22Rv1 (cell line): ENCODE data around the gene APBB3.
A peak's percentile ranks its signal among the peaks of the same experiment; 100 is the strongest.

Experiments
- H3K27ac ChIP-seq: fragments of 450-650 bp; 2 replicates; pipeline ENCODE4 v1.5.1; 2017
- ZFX ChIP-seq: fragments of 450-650 bp; IDR thresholded peaks from 2 replicates; pipeline ENCODE4 v1.6.1; 2017; ENCODE audit warnings: antibody characterized with exemption, borderline replicate concordance
- TF ChIP-seq, protein P1 (sequence below): fragments of 450-650 bp; IDR thresholded peaks from 2 replicates; pipeline ENCODE4 v1.5.1; 2017; ENCODE audit warnings: mild to moderate bottlenecking

APBB3 gene

GRCh38 chr5:140553657-140554056, 10.7 kb downstream of the APBB3 start:
- H3K27ac ChIP-seq: peak overlapping the region; percentile 42; the same call in 1 of the 2 replicates
- TF ChIP-seq, protein P1, sequence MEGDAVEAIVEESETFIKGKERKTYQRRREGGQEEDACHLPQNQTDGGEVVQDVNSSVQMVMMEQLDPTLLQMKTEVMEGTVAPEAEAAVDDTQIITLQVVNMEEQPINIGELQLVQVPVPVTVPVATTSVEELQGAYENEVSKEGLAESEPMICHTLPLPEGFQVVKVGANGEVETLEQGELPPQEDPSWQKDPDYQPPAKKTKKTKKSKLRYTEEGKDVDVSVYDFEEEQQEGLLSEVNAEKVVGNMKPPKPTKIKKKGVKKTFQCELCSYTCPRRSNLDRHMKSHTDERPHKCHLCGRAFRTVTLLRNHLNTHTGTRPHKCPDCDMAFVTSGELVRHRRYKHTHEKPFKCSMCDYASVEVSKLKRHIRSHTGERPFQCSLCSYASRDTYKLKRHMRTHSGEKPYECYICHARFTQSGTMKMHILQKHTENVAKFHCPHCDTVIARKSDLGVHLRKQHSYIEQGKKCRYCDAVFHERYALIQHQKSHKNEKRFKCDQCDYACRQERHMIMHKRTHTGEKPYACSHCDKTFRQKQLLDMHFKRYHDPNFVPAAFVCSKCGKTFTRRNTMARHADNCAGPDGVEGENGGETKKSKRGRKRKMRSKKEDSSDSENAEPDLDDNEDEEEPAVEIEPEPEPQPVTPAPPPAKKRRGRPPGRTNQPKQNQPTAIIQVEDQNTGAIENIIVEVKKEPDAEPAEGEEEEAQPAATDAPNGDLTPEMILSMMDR: no peak
- TF ChIP-seq ZFX: no peak

DNA sequence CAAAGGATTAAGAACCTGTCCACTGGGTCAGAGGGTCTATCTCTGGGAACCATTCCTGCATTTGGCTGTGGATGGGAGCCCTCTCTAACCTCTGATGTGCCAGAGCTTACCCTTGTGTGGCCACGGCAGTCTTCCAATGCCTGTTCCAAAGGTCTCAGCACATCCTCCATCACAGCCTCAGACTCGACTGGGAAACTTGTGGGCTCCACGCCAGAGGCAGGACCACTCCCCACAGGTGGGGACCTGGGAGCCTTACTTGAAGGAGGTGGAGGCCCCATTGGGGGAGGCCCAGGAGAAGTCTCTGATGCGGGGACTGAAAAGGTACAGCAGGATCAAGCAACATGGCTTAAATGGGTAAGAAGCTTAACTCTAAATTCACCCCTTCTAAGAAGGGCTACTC, 12.5 kb downstream of the APBB3 start:
- TF ChIP-seq ZFX: no peak
- TF ChIP-seq, protein P1: no peak
- peak overlapping the region; percentile 89; the same call in 1 of the 2 replicates for H3K27ac ChIP-seq

- no peak for TF ChIP-seq ZFX
- TF ChIP-seq, protein P1: no peak
- H3K27ac ChIP-seq: peak overlapping the region; percentile 89
Observed at GRCh38 chr5:140550147-140551079, 14.0 kb downstream of the APBB3 start.

- peak overlapping the region; percentile 89 for H3K27ac ChIP-seq
- TF ChIP-seq, protein P1: no peak
- no peak for TF ChIP-seq ZFX
Observed at GRCh38 chr5:140549237-140550144, 14.9 kb downstream of the APBB3 start.

DNA sequence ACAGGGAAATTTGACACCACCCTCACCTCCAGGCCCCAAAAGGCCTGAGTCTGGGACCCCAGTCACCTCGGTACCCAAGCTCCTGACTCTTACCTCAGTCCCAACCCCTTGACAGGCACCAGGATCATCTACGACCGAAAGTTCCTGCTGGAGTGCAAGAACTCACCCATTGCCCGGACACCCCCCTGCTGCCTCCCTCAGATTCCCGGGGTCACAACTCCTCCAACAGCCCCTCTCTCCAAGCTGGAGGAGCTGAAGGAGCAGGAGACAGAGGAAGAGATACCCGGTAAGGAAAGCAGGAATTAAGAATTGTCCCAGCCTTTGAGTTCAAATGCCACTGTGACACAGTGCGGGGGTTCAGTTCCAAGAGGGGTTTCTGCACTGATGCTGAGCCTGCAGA, 15.6 kb downstream of the APBB3 start:
- peak overlapping the region; percentile 89 for H3K27ac ChIP-seq
- TF ChIP-seq, protein P1: no peak
- no peak for TF ChIP-seq ZFX

GRCh38 chr5:140548300-140548688, 16.1 kb downstream of the APBB3 start:
- peak overlapping the region; percentile 89 for H3K27ac ChIP-seq

More at GRCh38 chr5:140548300-140548688, 16.1 kb downstream of the APBB3 start:
- no peak for TF ChIP-seq ZFX
- TF ChIP-seq, protein P1: no peak
